GM12872 (cell line): Measurements from ENCODE around the gene TRAK1.

Experiments used
- CTCF ChIP-seq: IDR thresholded peaks from 3 replicates; pipeline ENCODE4 v1.5.1; 2011; ENCODE audit warnings: low read depth, mild to moderate bottlenecking, low read length, moderate library complexity; ENCODE audit not compliant: insufficient read depth

Gene TRAK1

DNA sequence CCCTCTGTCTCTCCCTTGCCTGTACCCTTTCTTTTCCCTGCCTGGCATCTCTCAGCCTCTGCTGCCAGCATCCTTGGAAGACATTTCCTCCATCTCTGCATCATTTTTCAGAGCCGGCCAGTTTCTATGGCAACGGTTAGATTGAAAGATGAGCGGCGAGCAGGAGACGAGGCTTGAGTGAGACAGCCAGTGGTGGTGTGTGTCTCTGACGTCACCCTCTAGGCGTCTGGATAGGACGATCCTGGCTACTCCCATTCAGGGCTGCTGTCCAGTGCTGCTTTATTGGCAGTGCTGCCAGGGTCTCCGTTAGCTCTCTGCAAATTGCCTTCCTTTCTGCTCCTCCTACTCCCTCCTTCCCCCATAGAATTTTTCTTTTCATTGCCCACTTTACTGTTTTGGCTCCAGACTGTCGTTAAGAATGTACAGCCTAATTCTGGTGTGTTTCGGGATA is 57.9 kb downstream of the TRAK1 start:
- TF ChIP-seq CTCF: no peak

- TF ChIP-seq CTCF: no peak
Observed at GRCh38 chr3:42149532-42149931, 58.4 kb downstream of the TRAK1 start.

GRCh38 chr3:42149975-42150374 is 58.8 kb downstream of the TRAK1 start:
- no peak for TF ChIP-seq CTCF

DNA sequence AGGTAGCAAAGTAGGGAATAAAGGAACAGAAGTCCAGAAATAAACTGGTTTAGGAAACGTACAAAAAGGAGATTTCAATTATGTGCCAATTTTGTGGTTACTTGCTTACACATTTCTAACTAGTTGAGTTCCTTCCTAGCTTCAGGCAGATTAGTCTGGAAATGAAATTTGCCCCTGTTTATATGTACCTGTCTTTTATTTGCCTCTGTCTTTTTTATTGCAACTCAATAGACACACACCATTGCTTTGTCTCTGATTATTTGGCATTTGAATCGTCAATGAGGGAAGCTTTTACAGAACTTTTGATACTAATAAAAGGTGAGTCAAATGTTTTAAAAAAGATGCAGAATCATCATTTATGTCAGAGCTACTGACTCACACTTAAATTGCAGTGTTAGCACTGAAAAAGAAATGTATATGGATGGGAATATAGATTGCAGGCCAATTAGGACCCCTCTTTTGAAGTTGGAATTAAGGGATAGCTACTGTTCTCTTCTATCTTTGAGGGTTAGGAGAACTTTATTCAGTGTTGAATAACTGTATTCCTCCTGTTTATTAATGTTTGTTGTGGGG is 60.5 kb downstream of the TRAK1 start:
- no peak for TF ChIP-seq CTCF

DNA sequence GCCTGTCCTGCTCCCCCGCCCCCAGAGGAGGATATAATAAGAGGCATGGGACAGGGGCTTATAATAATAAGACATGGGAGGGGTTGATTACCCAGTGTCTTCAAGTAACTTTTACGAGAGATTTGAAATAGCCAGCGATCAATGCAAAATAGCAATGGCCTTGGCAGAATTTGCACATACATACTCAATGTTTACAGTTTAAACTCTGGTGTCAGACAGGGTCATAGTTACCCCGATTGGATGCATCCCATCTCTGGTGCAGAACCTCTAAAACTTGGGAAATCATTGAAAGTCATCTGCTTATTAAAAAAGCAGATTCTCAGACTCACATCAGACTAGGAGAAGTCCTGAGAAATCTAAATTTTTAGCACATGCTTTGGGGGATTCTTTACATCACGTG is 61.0 kb downstream of the TRAK1 start:
- TF ChIP-seq CTCF: no peak

DNA sequence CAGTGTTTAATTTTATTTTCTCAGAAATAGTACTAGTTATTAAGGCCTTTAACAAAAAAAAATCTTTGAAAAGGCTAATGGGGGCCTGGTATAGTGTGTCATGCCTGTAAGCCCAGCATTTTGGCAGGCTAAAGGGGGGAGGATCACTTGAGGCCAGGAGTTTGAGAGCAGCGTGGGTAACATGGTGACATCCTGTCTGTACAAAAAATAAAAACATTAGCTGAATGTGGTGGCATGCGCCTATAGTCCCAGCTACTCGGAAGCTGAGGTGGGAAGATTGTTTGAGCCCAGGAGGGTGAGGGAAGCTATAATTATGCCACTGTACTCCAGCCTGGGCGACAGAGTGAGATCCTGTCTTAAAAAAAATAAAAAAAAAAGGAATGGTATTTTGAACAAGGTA is 61.9 kb downstream of the TRAK1 start:
- TF ChIP-seq CTCF: no peak

DNA sequence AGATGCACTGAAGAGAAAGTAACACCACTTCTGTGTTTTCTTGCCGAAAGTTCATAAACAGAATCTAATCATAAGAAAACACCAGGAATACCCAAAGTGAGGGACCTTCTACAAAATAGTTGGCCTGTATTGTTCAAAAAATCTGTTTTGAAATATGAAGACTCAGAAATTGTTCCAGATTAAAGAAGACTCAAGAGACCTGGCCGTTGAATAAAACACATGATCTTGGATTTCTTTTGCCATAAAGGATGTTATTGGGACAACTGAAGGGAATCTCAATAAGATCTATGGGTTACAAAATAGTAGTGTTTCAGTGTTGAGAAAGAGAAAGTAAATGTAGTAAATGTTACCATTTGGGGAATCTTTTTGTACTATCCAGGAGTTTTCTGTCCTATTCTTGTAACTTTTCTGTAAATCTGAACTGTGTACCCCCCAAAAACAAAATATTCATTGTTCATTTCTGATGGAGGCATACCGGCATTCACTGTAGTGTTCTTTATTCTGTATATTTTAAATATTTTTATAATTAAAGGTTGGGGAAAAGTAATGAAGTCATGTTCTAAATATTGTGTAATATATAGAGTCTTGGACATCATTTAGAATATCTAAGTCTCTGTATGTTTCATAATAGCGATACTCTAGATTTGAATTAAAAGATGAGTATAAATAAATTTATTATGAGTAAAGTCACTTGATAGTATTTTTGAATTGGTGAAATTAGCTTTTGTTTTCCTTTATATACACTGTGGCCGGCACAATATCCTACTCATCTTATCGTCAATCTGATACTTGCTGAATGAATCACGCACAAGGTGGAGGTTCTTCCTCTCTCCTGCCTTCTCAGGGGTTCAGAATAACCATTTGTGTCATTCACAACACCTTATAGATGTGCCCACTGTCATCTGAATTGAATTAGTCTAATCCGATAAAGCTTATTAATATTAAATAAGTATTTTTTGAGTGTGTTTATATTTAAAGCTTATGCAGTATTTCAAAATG is 66.7 kb downstream of the TRAK1 start:
- TF ChIP-seq CTCF: no peak
